CD14-positive monocyte (primary cell): ENCODE results near the gene GPD1L. TPM values are rescaled to one million over a fixed set of nuclear protein-coding genes. Genes with fewer than 3 reads are reported as not detected.
"Not testable (repeated sequence)": the region's sequence is repeated elsewhere in the genome, so short reads cannot be mapped to it uniquely, and the experiment has no call there.

Source experiments
- DNase-seq, 3 donors: peaks; one replicate each; pipeline ENCODE4 v3.0.0-alpha.2; 2011 to 2022
- H2AFZ ChIP-seq: 2 replicates; pipeline ENCODE4 v1.6.0; 2012; ENCODE audit warnings: mild to moderate bottlenecking, low read depth, low read length, inconsistent platforms; ENCODE audit not compliant: insufficient read depth, poor library complexity, severe bottlenecking
- H3K27ac ChIP-seq, 2 donors: 1 replicate in 1 of 2; 2 replicates in 1 of 2; pipeline ENCODE4 v1.5.1; 2012 to 2013; ENCODE audit warnings: low read length in 2 of 2, control low read depth in 1 of 2, inconsistent platforms in 1 of 2, low read depth in 1 of 2, mild to moderate bottlenecking in 1 of 2
- H3K27me3 ChIP-seq, 2 donors: one replicate each; pipeline versions ENCODE4 v1.6.0 to v1.6.1; 2011 to 2013; ENCODE audit warnings: low read length in 2 of 2; ENCODE audit not compliant: control insufficient read depth in 2 of 2, insufficient read depth in 2 of 2
- H3K36me3 ChIP-seq, 2 donors: replicated peaks in 1 of 2; 1 replicate in 1 of 2; 2 replicates in 1 of 2; pipeline versions ENCODE4 v1.5.1 to v1.6.1; 2012 to 2013; ENCODE audit warnings: low read length in 2 of 2, control low read depth in 1 of 2, inconsistent platforms in 1 of 2, mild to moderate bottlenecking in 1 of 2; ENCODE audit not compliant: insufficient read depth in 2 of 2, control insufficient read depth in 1 of 2
- H3K4me1 ChIP-seq, 2 donors: 1 replicate in 1 of 2; 2 replicates in 1 of 2; pipeline versions ENCODE4 v1.5.1 to v1.6.1; 2012 to 2013; ENCODE audit warnings: low read length in 2 of 2, control low read depth in 1 of 2, inconsistent platforms in 1 of 2, mild to moderate bottlenecking in 1 of 2, moderate library complexity in 1 of 2; ENCODE audit not compliant: insufficient read depth in 2 of 2, control insufficient read depth in 1 of 2
- H3K4me2 ChIP-seq: replicated peaks from 2 replicates; pipeline ENCODE3; 2012; ENCODE audit warnings: low read length, moderate library complexity, mild to moderate bottlenecking; ENCODE audit not compliant: poor library complexity, severe bottlenecking; ENCODE audit errors: extremely low read depth
- H3K4me3 ChIP-seq, 3 experiments: fragments of 200-600 bp in 1 of 3; sonication (generic) in 1 of 3; replicated peaks in 1 of 3; 1 replicate in 2 of 3; 2 replicates in 1 of 3; pipeline ENCODE4 v1.5.1; 2011 to 2013; ENCODE audit warnings: low read length in 3 of 3, mild to moderate bottlenecking in 3 of 3, control low read depth in 2 of 3, low read depth in 2 of 3, inconsistent platforms in 1 of 3, moderate library complexity in 1 of 3
- H3K79me2 ChIP-seq: 2 replicates; pipeline ENCODE4 v1.6.0; 2012; ENCODE audit warnings: mild to moderate bottlenecking, control low read depth, inconsistent platforms, low read length, moderate library complexity; ENCODE audit not compliant: insufficient read depth
- H3K9ac ChIP-seq: 2 replicates; pipeline ENCODE4 v1.6.0; 2017; ENCODE audit warnings: low read length, mild to moderate bottlenecking; ENCODE audit not compliant: insufficient read depth, poor library complexity, severe bottlenecking
- H3K9me3 ChIP-seq, 2 donors: replicated peaks in 1 of 2; 1 replicate in 1 of 2; 2 replicates in 1 of 2; pipeline versions ENCODE4 v1.5.1 to v1.6.1; 2012 to 2013; ENCODE audit warnings: low read length in 2 of 2, control low read depth in 1 of 2; ENCODE audit not compliant: control insufficient read depth in 1 of 2, insufficient read depth in 1 of 2
- H4K20me1 ChIP-seq: 2 replicates; pipeline ENCODE4 v1.6.0; 2012; ENCODE audit warnings: mild to moderate bottlenecking, low read length, control low read depth, moderate library complexity; ENCODE audit not compliant: insufficient read depth
- H3K27ac Mint-ChIP-seq, 7 donors: one replicate each; pipeline ENCODE4 v1.8.0; 2020; ENCODE audit warnings: mild to moderate bottlenecking in 7 of 7, mixed read lengths in 7 of 7, moderate library complexity in 6 of 7, inconsistent platforms in 2 of 7
- H3K27me3 Mint-ChIP-seq, 3 donors: one replicate each; pipeline ENCODE4 v1.8.0; 2021 to 2022; ENCODE audit warnings: low read depth in 3 of 3, mild to moderate bottlenecking in 3 of 3, mixed read lengths in 3 of 3, moderate library complexity in 3 of 3, inconsistent platforms in 1 of 3
- H3K36me3 Mint-ChIP-seq, 2 donors: one replicate each; pipeline ENCODE4 v1.8.0; 2020; ENCODE audit warnings: mixed read lengths in 2 of 2, inconsistent platforms in 1 of 2, mild to moderate bottlenecking in 1 of 2
- H3K4me1 Mint-ChIP-seq: one replicate; pipeline ENCODE4 v1.8.0; 2020; ENCODE audit warnings: mild to moderate bottlenecking, mixed read lengths
- H3K4me3 Mint-ChIP-seq, 2 donors: one replicate each; pipeline ENCODE4 v1.8.0; 2020; ENCODE audit warnings: mild to moderate bottlenecking in 2 of 2, mixed read lengths in 2 of 2, moderate library complexity in 1 of 2
- H3K9me3 Mint-ChIP-seq, 7 donors: one replicate each; pipeline ENCODE4 v1.8.0; 2020 to 2022; ENCODE audit warnings: mixed read lengths in 7 of 7, mild to moderate bottlenecking in 6 of 7, moderate library complexity in 6 of 7, inconsistent platforms in 2 of 7
- WGBS: methylation state at CpG from one replicate; pipeline ENCODE4 v1.1.5; 2013; ENCODE audit warnings: missing lambda C conversion rate; ENCODE audit not compliant: insufficient coverage; 5-methylcytosine and 5-hydroxymethylcytosine counted together
- intact Hi-C, 2 donors: fragments of 100-400 bp; cut with micrococcal nuclease; formaldehyde crosslinking; loops; one replicate each; pipeline versions ENCODE4 v1.15.0 to v1.15.1; 2023
- polyA plus RNA-seq, 3 donors: library from polyadenylated mRNA; depleted of rRNA in 1 of 3; unstranded in 2 of 3; stranded (reverse) in 1 of 3; fragments of 300-500 nt in 2 of 3; fragments of >200 nt in 1 of 3; fragmentation: Illumina TruSeq in 2 of 3; gene quantifications; 1 replicate in 2 of 3; 2 replicates in 1 of 3; pipeline ENCODE4 v1.2.3, GENCODE V29; 2012 to 2021
- TF ChIP-seq, protein P1 (sequence below): fragments of 200-600 bp; IDR thresholded peaks from one replicate; pipeline ENCODE4 v1.8.0; 2022; ENCODE audit warnings: antibody characterized with exemption, mild to moderate bottlenecking

GPD1L gene
- polyA plus RNA-seq, 3 donors = 4.9 to 11.8 (median 10.2) TPM

DNA sequence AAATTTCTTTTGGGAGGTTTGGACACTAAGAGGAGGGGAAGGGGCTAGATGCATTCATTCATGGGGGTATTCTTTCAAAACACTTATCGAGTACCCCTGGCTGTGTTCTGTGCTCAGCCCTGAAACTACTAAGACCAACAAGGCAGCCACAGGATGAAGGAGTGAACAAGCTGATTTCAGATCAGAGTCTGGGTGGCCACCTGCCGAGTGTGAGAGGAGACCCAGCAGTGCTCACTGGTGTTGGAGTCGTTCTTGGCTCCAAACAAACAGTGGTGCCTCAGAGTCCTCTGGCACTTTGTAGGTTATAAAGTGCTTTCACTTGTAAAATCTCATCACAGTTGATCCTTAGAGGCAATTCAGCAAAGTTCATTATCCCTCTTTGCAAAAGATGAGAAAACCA lies 83.3 kb downstream of the GPD1L start:
- no peaks in the 10 kb centered on the region for H3K4me1 Mint-ChIP-seq
- H3K9me3 Mint-ChIP-seq = no peaks in the 10 kb centered on the region
- 95% methylated on average over 3 of the region's 3 CpGs for WGBS
- H3K27me3 ChIP-seq = no peaks in the 10 kb centered on the region
- H3K4me2 ChIP-seq = no peak overlapping the region
- no peaks in the 10 kb centered on the region for H3K4me1 ChIP-seq
- DNase-seq = no peak
- no peaks in the 10 kb centered on the region for H3K36me3 ChIP-seq
- H3K4me3 Mint-ChIP-seq = no peak overlapping the region
- TF ChIP-seq, protein P1, sequence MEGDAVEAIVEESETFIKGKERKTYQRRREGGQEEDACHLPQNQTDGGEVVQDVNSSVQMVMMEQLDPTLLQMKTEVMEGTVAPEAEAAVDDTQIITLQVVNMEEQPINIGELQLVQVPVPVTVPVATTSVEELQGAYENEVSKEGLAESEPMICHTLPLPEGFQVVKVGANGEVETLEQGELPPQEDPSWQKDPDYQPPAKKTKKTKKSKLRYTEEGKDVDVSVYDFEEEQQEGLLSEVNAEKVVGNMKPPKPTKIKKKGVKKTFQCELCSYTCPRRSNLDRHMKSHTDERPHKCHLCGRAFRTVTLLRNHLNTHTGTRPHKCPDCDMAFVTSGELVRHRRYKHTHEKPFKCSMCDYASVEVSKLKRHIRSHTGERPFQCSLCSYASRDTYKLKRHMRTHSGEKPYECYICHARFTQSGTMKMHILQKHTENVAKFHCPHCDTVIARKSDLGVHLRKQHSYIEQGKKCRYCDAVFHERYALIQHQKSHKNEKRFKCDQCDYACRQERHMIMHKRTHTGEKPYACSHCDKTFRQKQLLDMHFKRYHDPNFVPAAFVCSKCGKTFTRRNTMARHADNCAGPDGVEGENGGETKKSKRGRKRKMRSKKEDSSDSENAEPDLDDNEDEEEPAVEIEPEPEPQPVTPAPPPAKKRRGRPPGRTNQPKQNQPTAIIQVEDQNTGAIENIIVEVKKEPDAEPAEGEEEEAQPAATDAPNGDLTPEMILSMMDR = no peak
- H3K27me3 Mint-ChIP-seq = peaks cover 1 to 4% (median 1%) of the 10 kb centered on the region in 3 donors
- H2AFZ ChIP-seq = no peak overlapping the region
- H3K4me3 ChIP-seq = no peak overlapping the region
- no peak overlapping the region for H3K27ac Mint-ChIP-seq
- no peaks in the 10 kb centered on the region for H3K9me3 ChIP-seq
- intact Hi-C loops = no loop called here
- H4K20me1 ChIP-seq = no peaks in the 10 kb centered on the region
- no peaks in the 10 kb centered on the region for H3K79me2 ChIP-seq
- H3K9ac ChIP-seq = no peak overlapping the region
- H3K27ac ChIP-seq = no peak overlapping the region
- no peaks in the 10 kb centered on the region for H3K36me3 Mint-ChIP-seq

- H3K9ac ChIP-seq, H3K27me3 ChIP-seq, H3K36me3 Mint-ChIP-seq, H3K27me3 Mint-ChIP-seq, intact Hi-C loops, H3K4me1 Mint-ChIP-seq, H3K36me3 ChIP-seq, H3K79me2 ChIP-seq, H4K20me1 ChIP-seq, H3K4me1 ChIP-seq, H3K9me3 Mint-ChIP-seq, H3K4me3 ChIP-seq, H3K4me2 ChIP-seq, DNase-seq, H2AFZ ChIP-seq, H3K4me3 Mint-ChIP-seq, H3K9me3 ChIP-seq, H3K27ac ChIP-seq: not testable (repeated sequence)
- 72% methylated on average over 4 of the region's 6 CpGs for WGBS
- peak overlapping the region in 1 of 7 donors; percentile 8 for H3K27ac Mint-ChIP-seq
Measured at GRCh38 chr3:32190556-32190955, 84.1 kb downstream of the GPD1L start.
